ENCODE measurements around the gene C16orf54. TPM values are rescaled to one million over a fixed set of nuclear protein-coding genes. Genes with fewer than 3 reads are reported as not detected.
"Not testable (repeated sequence)": the region's sequence is repeated elsewhere in the genome, so short reads cannot be mapped to it uniquely, and the experiment has no call there.

Gene C16orf54
- total RNA-seq, 1 donor from 2014 or later: 2.1 TPM

DNA sequence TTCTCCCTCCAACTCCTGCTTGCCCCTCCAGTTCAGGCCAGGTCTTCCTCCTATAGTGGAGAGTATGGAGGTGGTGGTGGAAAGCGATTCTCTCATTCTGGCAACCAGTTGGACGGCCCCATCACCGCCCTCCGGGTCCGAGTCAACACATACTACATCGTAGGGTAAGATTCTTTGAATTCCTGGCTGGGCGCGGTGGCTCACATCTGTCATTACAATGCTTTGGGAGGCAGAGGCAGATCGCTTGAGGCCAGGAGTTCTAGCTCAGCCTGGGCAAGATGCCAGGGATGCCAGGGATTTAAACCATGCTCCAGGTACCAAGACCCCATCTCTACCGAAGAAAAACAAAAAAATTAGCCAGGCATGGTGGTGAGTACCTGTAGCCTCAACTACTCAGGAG lies 33.7 kb upstream of the C16orf54 start:
- no peak for DNase-seq (ENCODE audit: extremely low spot score, unreplicated experiment)
- no peaks in the 10 kb centered on the region for H3K36me3 Mint-ChIP-seq
- H3K4me1 Mint-ChIP-seq (ENCODE audit: unreplicated experiment): peaks cover 16% of the 10 kb centered on the region
- TF ChIP-seq, protein P1, sequence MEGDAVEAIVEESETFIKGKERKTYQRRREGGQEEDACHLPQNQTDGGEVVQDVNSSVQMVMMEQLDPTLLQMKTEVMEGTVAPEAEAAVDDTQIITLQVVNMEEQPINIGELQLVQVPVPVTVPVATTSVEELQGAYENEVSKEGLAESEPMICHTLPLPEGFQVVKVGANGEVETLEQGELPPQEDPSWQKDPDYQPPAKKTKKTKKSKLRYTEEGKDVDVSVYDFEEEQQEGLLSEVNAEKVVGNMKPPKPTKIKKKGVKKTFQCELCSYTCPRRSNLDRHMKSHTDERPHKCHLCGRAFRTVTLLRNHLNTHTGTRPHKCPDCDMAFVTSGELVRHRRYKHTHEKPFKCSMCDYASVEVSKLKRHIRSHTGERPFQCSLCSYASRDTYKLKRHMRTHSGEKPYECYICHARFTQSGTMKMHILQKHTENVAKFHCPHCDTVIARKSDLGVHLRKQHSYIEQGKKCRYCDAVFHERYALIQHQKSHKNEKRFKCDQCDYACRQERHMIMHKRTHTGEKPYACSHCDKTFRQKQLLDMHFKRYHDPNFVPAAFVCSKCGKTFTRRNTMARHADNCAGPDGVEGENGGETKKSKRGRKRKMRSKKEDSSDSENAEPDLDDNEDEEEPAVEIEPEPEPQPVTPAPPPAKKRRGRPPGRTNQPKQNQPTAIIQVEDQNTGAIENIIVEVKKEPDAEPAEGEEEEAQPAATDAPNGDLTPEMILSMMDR (conservative IDR thresholded peaks at IDR 0.05): no peak
- H3K27me3 Mint-ChIP-seq: no peaks in the 10 kb centered on the region
- H3K27ac Mint-ChIP-seq: peak overlapping the region; percentile 91
- H3K9me3 Mint-ChIP-seq: no peaks in the 10 kb centered on the region
- H3K4me3 Mint-ChIP-seq: peak overlapping the region; percentile 57

DNA sequence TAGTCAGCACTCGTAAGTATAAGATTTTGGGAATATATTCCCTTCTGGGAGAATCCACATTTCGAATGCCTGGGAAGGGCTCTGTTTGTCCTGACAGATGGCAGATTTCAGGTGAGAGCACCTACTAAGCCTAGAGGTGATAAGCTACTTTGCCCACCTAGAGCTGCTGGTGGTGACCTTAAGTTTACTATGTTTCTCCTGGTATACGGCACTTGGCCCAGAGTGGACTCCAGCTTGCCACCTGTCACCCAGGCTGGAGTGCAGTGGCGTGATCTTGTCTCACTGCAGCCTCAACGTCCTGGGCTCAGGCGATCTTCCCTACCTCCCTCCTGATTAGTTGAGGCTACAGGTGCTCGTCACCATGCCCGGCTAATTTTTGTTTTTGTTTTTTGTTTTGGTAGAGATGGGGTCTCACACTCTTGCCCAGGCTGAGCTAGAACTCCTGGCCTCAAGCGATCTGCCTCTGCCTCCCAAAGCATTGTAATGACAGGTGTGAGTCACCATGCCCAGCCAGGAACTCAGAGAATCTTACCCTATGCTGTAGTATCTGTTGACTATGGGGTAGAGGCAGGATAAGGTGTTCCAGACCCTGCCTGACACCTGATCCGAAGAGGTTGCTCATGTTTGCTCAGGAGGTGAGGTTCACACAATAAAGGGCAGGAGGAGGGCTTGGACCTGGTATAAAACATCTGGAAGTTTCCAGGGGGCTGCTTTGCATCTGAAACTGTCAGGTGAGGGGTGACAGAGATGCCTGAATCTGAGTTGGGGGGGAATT lies 32.0 kb upstream of the C16orf54 start, which contains the start of gene ZG16:
Gene ZG16, plus strand, starts transcription at position 681 of the 775 bp plus-strand sequence. CDS start 1,011 bp downstream, outside the sequence.
- Mint-ChIP-seq H3K27me3 (no peaks in the 10 kb centered on the region), H3K27ac (peak within 1 kb of the TSS; percentile 91), H3K4me1 (ENCODE audit: unreplicated experiment) (peaks cover under 1% of the 10 kb centered on the region), H3K36me3 (no peaks in the 10 kb centered on the region), H3K9me3 (no peaks in the 10 kb centered on the region), H3K4me3 (no peak within 1 kb of the TSS)
- no peak for DNase-seq (ENCODE audit: extremely low spot score, unreplicated experiment)
- TF ChIP-seq, protein P1 (conservative IDR thresholded peaks at IDR 0.05): no peak

DNA sequence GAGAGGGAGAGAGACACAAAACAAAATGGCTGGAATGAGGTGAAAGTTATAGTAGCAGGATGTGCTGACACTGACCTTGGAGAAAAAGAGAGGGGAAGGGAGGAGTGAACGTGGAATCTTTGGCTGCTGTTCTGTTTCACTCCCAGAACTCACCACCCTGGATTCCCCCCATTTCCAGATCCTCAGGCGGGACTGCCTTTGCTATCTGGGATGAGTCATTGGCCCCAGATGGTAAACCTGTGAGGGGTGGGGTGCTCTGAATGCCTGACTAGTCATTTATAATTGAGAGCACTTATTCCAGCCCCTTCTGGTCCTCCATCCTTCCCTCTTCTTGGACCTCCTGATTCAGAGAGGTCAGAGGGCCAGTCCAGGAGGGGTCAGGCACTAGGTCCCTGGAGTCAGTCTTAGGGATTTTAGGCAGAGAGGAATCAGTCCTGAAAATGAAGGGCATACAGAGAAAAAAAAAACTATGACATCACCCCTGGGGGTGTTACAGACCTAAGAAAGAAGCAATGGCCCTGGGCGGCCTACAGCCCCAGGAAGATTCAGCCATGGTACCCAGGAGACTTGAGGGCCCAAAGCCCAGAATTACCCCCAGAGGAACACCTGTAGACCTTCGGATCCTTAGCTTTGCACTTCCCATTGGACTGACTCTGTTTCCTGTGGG lies 30.1 kb upstream of the C16orf54 start:
- no peak for DNase-seq (ENCODE audit: extremely low spot score, unreplicated experiment)
- TF ChIP-seq, protein P1 (conservative IDR thresholded peaks at IDR 0.05): no peak
- Mint-ChIP-seq H3K9me3 (no peaks in the 10 kb centered on the region), H3K27me3 (no peaks in the 10 kb centered on the region), H3K4me1 (ENCODE audit: unreplicated experiment) (peaks cover 5% of the 10 kb centered on the region), H3K36me3 (no peaks in the 10 kb centered on the region), H3K27ac (no peak overlapping the region), H3K4me3 (no peak overlapping the region)

DNA sequence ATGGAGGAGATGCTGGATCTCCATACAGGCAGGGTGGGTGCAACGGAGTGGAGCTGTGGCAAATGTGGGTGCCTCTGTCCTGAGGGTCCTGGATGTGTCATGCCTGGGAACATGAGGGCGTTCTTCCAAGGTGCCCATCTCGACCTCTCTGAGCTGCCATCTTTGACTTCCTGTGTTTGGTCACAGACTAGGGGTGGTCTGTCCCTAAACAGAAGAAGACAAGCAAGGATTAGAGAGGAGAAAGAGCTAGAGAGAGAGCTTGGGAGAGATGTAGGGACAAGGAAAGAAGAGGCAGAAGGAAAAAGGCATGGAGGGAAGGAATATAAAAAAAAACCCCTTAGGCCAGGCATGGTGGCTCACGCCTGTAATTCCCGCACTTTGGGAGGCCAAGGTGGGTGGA lies 28.9 kb upstream of the C16orf54 start:
- H3K36me3 Mint-ChIP-seq: no peaks in the 10 kb centered on the region
- H3K27me3 Mint-ChIP-seq: no peaks in the 10 kb centered on the region
- H3K4me1 Mint-ChIP-seq (ENCODE audit: unreplicated experiment): peaks cover 11% of the 10 kb centered on the region
- DNase-seq (ENCODE audit: extremely low spot score, unreplicated experiment): no peak
- H3K27ac Mint-ChIP-seq: no peak overlapping the region
- TF ChIP-seq, protein P1 (conservative IDR thresholded peaks at IDR 0.05): no peak
- no peak overlapping the region for H3K4me3 Mint-ChIP-seq
- H3K9me3 Mint-ChIP-seq: no peaks in the 10 kb centered on the region

DNA sequence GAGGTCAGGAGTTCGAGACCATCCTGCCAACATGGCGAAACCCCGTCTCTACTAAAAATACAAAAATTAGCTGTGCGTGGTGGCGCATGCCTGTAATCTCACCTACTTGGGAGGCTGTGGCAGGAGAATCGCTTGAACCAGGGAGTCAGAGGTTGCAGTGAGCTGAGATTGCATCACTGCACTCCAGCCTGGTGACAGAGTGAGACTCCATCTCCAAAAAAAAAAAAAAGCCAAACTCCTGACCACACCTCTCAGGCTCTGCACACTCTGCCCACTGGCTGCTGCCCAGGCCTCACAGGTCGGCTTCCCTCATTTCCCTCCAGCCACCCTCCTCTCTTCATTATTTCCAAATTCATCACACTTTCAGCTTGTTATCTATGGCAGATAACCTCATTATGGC lies 26.5 kb upstream of the C16orf54 start:
- not testable (repeated sequence) for H3K9me3 Mint-ChIP-seq; DNase-seq (ENCODE audit: extremely low spot score, unreplicated experiment); H3K4me3 Mint-ChIP-seq; H3K27me3 Mint-ChIP-seq; H3K27ac Mint-ChIP-seq; H3K36me3 Mint-ChIP-seq
- H3K4me1 Mint-ChIP-seq (ENCODE audit: unreplicated experiment): peaks cover 11% of the 10 kb centered on the region
